Activated CD8-positive, alpha-beta T cell treated with anti-CD3 and anti-CD28 coated beads for 36 hours (primary cell): Measurements from ENCODE around the gene CA10. TPM values are rescaled to one million over a fixed set of nuclear protein-coding genes. Genes with fewer than 3 reads are reported as not detected.

Experiments
- ATAC-seq: fragments of 200-7000 bp; cut with Tn5 transposase; one replicate; pipeline ENCODE4 v1.10.0; 2021; ENCODE audit warnings: mild to moderate bottlenecking, moderate library complexity
- CTCF ChIA-PET: fragments of 350-600 bp; sonication (Branson Sonifier 250); formaldehyde crosslinking; loops from one replicate; lab custom pipeline; 2021; ENCODE audit warnings: antibody characterized with exemption; lab: Charles Lee
- POLR2A ChIA-PET: fragments of 350-600 bp; sonication (Branson Sonifier 250); formaldehyde crosslinking; loops from one replicate; lab custom pipeline; 2021; ENCODE audit warnings: antibody characterized with exemption; lab: Charles Lee
- DNase-seq: peaks from one replicate; pipeline ENCODE4 v3.0.0-alpha.2; 2020
- H3K27ac Mint-ChIP-seq: one replicate; pipeline ENCODE4 v1.8.0; 2021; ENCODE audit warnings: mild to moderate bottlenecking, mixed read lengths
- H3K27me3 Mint-ChIP-seq: one replicate; pipeline ENCODE4 v1.8.0; 2021; ENCODE audit warnings: mixed read lengths
- H3K36me3 Mint-ChIP-seq: one replicate; pipeline ENCODE4 v1.8.0; 2021; ENCODE audit warnings: low read depth, mixed read lengths
- H3K4me1 Mint-ChIP-seq: one replicate; pipeline ENCODE4 v1.8.0; 2021; ENCODE audit warnings: low read depth, mixed read lengths
- H3K4me3 Mint-ChIP-seq: one replicate; pipeline ENCODE4 v1.8.0; 2021; ENCODE audit warnings: mild to moderate bottlenecking, moderate library complexity, mixed read lengths
- H3K9me3 Mint-ChIP-seq: one replicate; pipeline ENCODE4 v1.8.0; 2021; ENCODE audit warnings: mixed read lengths
- CTCF ChIP-seq: fragments of 200-600 bp; IDR thresholded peaks from one replicate; pipeline ENCODE4 v1.8.0; 2022; ENCODE audit warnings: antibody characterized with exemption, mild to moderate bottlenecking
- intact Hi-C: fragments of 100-400 bp; cut with micrococcal nuclease; formaldehyde crosslinking; loops from one replicate; pipeline ENCODE4 v1.10.0; 2022
- total RNA-seq, 2 experiments: library from RNA; stranded (reverse); gene quantifications; one replicate each; pipeline ENCODE4 v1.2.3, GENCODE V29; 2021

The CA10 gene
- total RNA-seq, 2 experiments from 2014 or later = not detected

GRCh38 chr17:52030052-52030451, 128.5 kb downstream of the CA10 start:
- ATAC-seq (no peak), DNase-seq (no peak)
- intact Hi-C loops = no loop called here
- ChIA-PET POLR2A (no interaction called here), CTCF (no interaction called here)
- H3K9me3 Mint-ChIP-seq = no peaks in the 10 kb centered on the region
- no peaks in the 10 kb centered on the region for H3K27me3 Mint-ChIP-seq
- no peak for TF ChIP-seq CTCF
- no peak overlapping the region for H3K27ac Mint-ChIP-seq
- no peak overlapping the region for H3K4me3 Mint-ChIP-seq
- no peaks in the 10 kb centered on the region for H3K36me3 Mint-ChIP-seq
- H3K4me1 Mint-ChIP-seq = no peaks in the 10 kb centered on the region

GRCh38 chr17:52027620-52028295, 130.8 kb downstream of the CA10 start:
- intact Hi-C loops = no loop called here
- no peaks in the 10 kb centered on the region for H3K27me3 Mint-ChIP-seq
- ChIA-PET CTCF (no interaction called here), POLR2A (no interaction called here)
- no peak overlapping the region for H3K4me3 Mint-ChIP-seq
- H3K4me1 Mint-ChIP-seq = no peaks in the 10 kb centered on the region
- DNase-seq (no peak), ATAC-seq (no peak)
- H3K9me3 Mint-ChIP-seq = no peaks in the 10 kb centered on the region
- no peaks in the 10 kb centered on the region for H3K36me3 Mint-ChIP-seq
- no peak overlapping the region for H3K27ac Mint-ChIP-seq
- no peak for TF ChIP-seq CTCF

- H3K4me3 Mint-ChIP-seq = no peak overlapping the region
- CTCF ChIA-PET = no interaction called here
- POLR2A ChIA-PET = no interaction called here
- H3K27me3 Mint-ChIP-seq = no peaks in the 10 kb centered on the region
- DNase-seq = no peak
- no peaks in the 10 kb centered on the region for H3K36me3 Mint-ChIP-seq
- no peak overlapping the region for H3K27ac Mint-ChIP-seq
- no peak for ATAC-seq
- intact Hi-C loops = no loop called here
- H3K9me3 Mint-ChIP-seq = no peaks in the 10 kb centered on the region
- no peaks in the 10 kb centered on the region for H3K4me1 Mint-ChIP-seq
- TF ChIP-seq CTCF = no peak
Observed at GRCh38 chr17:52027081-52027480, 131.4 kb downstream of the CA10 start.

- no peaks in the 10 kb centered on the region for H3K4me1 Mint-ChIP-seq
- intact Hi-C loops = no loop called here
- no peaks in the 10 kb centered on the region for H3K27me3 Mint-ChIP-seq
- ATAC-seq (no peak), DNase-seq (no peak)
- H3K36me3 Mint-ChIP-seq = no peaks in the 10 kb centered on the region
- H3K27ac Mint-ChIP-seq = no peak overlapping the region
- H3K4me3 Mint-ChIP-seq = no peak overlapping the region
- H3K9me3 Mint-ChIP-seq = no peaks in the 10 kb centered on the region
- ChIA-PET CTCF (no interaction called here), POLR2A (no interaction called here)
- TF ChIP-seq CTCF = no peak
Observed at GRCh38 chr17:52026075-52026474, 132.4 kb downstream of the CA10 start.

GRCh38 chr17:52025236-52025635, 133.3 kb downstream of the CA10 start:
- Mint-ChIP-seq H3K27ac (no peak overlapping the region), H3K4me1 (no peaks in the 10 kb centered on the region), H3K27me3 (no peaks in the 10 kb centered on the region), H3K9me3 (no peaks in the 10 kb centered on the region), H3K36me3 (no peaks in the 10 kb centered on the region), H3K4me3 (no peak overlapping the region)
- CTCF ChIA-PET = interaction anchor here (0.6 kb wide), 1 partner anchor 654 kb away, joined by 3 read pairs; no protein-coding TSS in a partner anchor
- no peak for TF ChIP-seq CTCF
- intact Hi-C loops = no loop called here
- POLR2A ChIA-PET = no interaction called here
- DNase-seq (no peak), ATAC-seq (no peak)
